HepG2 (cell line): ENCODE data around the gene FOLR1. TPM values are rescaled to one million over a fixed set of nuclear protein-coding genes. Genes with fewer than 3 reads are reported as not detected.

Experiments used
- E2F5 ChIP-seq: sonication (generic); formaldehyde crosslinking; conservative IDR thresholded peaks from 2 replicates; pipeline ENCODE4 v1.4.0; 2020; ENCODE audit warnings: missing genetic modification reagents
- HNF1A ChIP-seq, 2 experiments: sonication (generic) in 1 of 2; formaldehyde crosslinking in 1 of 2; IDR thresholded peaks; 2 replicates each; pipeline versions ENCODE4 v1.4.0 to v1.6.1; 2016 to 2020; ENCODE audit warnings: borderline replicate concordance in 1 of 2, low read depth in 1 of 2, mild to moderate bottlenecking in 1 of 2, missing genetic modification reagents in 1 of 2
- HOXD1 ChIP-seq: sonication (generic); formaldehyde crosslinking; IDR thresholded peaks from 2 replicates; pipeline ENCODE4 v1.5.0; 2020; ENCODE audit warnings: missing genetic modification reagents
- NCOR1 ChIP-seq: fragments of 200-600 bp; sonication (generic); IDR thresholded peaks from 2 replicates; pipeline ENCODE4 v1.7.0; 2017; ENCODE audit warnings: antibody characterized with exemption, low read length, borderline replicate concordance
- NFKB2 ChIP-seq: sonication (generic); formaldehyde crosslinking; IDR thresholded peaks from 2 replicates; pipeline ENCODE4 v1.4.0; 2020; ENCODE audit warnings: missing genetic modification reagents, borderline replicate concordance
- POLR2AphosphoS2 ChIP-seq: IDR thresholded peaks from 2 replicates; pipeline ENCODE4 v1.6.1; 2011; ENCODE audit warnings: low read depth, low read length, improper control_type of control experiment
- SKI ChIP-seq: fragments of 450-650 bp; IDR thresholded peaks from one replicate; pipeline ENCODE4 v1.6.1; 2018; ENCODE audit warnings: mild to moderate bottlenecking; ENCODE audit not compliant: partially characterized antibody
- ZEB1 ChIP-seq: IDR thresholded peaks from 2 replicates; pipeline ENCODE4 v1.6.1; 2012; ENCODE audit warnings: mild to moderate bottlenecking, low read depth, inconsistent platforms; ENCODE audit not compliant: insufficient replicate concordance
- ZNF256 ChIP-seq: sonication (generic); formaldehyde crosslinking; conservative IDR thresholded peaks from 2 replicates; pipeline ENCODE4 v1.4.0; 2020; ENCODE audit warnings: missing genetic modification reagents
- ZNF850 ChIP-seq: sonication (generic); formaldehyde crosslinking; conservative IDR thresholded peaks from 2 replicates; pipeline ENCODE4 v1.9.0; 2021; ENCODE audit warnings: mild to moderate bottlenecking, missing genetic modification reagents
- ZSCAN25 ChIP-seq: sonication (generic); formaldehyde crosslinking; IDR thresholded peaks from 2 replicates; pipeline ENCODE4 v1.8.0; 2022; ENCODE audit warnings: mild to moderate bottlenecking, missing genetic modification reagents
- polyA plus RNA-seq, 8 experiments: library from polyadenylated mRNA; depleted of rRNA in 3 of 8; stranded (reverse) in 7 of 8; unstranded in 1 of 8; fragments of >200 nt; fragmentation: Illumina TruSeq in 4 of 8; extraction: Trizol in 4 of 8; gene quantifications; 2 replicates each; pipeline versions ENCODE4 v1.2.1 to v1.2.3, GENCODE V29; 2011 to 2016; ENCODE audit warnings: low read depth in 4 of 8, missing spikeins in 1 of 8, mixed read lengths in 1 of 8; ENCODE audit not compliant: insufficient read depth in 1 of 8
- total RNA-seq, 5 experiments: library from RNA; depleted of rRNA; stranded (reverse); fragments of >200 nt; fragmentation: Illumina TruSeq; extraction: Trizol; gene quantifications; 2 replicates each; pipeline ENCODE4 v1.2.3, GENCODE V29; 2016; ENCODE audit warnings: low read depth in 1 of 5
- TF ChIP-seq, protein P1 (sequence below): sonication (generic); formaldehyde crosslinking; IDR thresholded peaks from 2 replicates; pipeline ENCODE4 v1.4.0; 2020; ENCODE audit warnings: missing genetic modification reagents
- TF ChIP-seq, protein P2 (sequence below): sonication (generic); formaldehyde crosslinking; IDR thresholded peaks from 2 replicates; pipeline ENCODE4 v1.5.0; 2020; ENCODE audit warnings: mild to moderate bottlenecking, missing genetic modification reagents, moderate library complexity
- TF ChIP-seq, protein P3 (sequence below): sonication (generic); formaldehyde crosslinking; IDR thresholded peaks from 2 replicates; pipeline ENCODE4 v1.4.0; 2020; ENCODE audit warnings: missing genetic modification reagents
- TF ChIP-seq, protein P4 (sequence below): sonication (generic); formaldehyde crosslinking; IDR thresholded peaks from 2 replicates; pipeline ENCODE4 v1.8.0; 2022; ENCODE audit warnings: missing genetic modification reagents, low read depth, mild to moderate bottlenecking, borderline replicate concordance
- TF ChIP-seq, protein P5 (sequence below): IDR thresholded peaks from 2 replicates; pipeline ENCODE4 v1.6.1; 2012; ENCODE audit warnings: inconsistent platforms

Gene FOLR1
- total and polyA plus RNA-seq, 2 of the 13 experiments (the other 11 are each of a cell fraction or from before 2014, with no cell fraction given): 0.20 TPM; not detected in 1

GRCh38 chr11:72222907-72223614, 31.1 kb downstream of the FOLR1 start (continued):
- TF ChIP-seq HNF1A (IDR thresholded peaks at IDR 0.05; ENCODE audit: low read depth) (no peak), HNF1A (CRISPR knock-in tag; IDR thresholded peaks at IDR 0.05; ENCODE audit: borderline replicate concordance) (no peak), HOXD1 (CRISPR knock-in tag) (no peak), POLR2AphosphoS2 (no peak), NCOR1 (peak; percentile 56; the same call in 1 of the 2 replicates), ZSCAN25 (CRISPR knock-in tag) (no peak), NFKB2 (CRISPR knock-in tag) (peak; percentile 27; the same call in 1 of the 2 replicates), ZEB1 (no peak), ZNF850 (CRISPR knock-in tag) (no peak), ZNF256 (CRISPR knock-in tag) (no peak), SKI (no peak), E2F5 (CRISPR knock-in tag) (no peak)
- TF ChIP-seq, protein P1, sequence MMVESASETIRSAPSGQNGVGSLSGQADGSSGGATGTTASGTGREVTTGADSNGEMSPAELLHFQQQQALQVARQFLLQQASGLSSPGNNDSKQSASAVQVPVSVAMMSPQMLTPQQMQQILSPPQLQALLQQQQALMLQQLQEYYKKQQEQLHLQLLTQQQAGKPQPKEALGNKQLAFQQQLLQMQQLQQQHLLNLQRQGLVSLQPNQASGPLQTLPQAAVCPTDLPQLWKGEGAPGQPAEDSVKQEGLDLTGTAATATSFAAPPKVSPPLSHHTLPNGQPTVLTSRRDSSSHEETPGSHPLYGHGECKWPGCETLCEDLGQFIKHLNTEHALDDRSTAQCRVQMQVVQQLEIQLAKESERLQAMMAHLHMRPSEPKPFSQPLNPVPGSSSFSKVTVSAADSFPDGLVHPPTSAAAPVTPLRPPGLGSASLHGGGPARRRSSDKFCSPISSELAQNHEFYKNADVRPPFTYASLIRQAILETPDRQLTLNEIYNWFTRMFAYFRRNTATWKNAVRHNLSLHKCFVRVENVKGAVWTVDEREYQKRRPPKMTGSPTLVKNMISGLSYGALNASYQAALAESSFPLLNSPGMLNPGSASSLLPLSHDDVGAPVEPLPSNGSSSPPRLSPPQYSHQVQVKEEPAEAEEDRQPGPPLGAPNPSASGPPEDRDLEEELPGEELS (CRISPR knock-in tag): no peak
- TF ChIP-seq, protein P2, sequence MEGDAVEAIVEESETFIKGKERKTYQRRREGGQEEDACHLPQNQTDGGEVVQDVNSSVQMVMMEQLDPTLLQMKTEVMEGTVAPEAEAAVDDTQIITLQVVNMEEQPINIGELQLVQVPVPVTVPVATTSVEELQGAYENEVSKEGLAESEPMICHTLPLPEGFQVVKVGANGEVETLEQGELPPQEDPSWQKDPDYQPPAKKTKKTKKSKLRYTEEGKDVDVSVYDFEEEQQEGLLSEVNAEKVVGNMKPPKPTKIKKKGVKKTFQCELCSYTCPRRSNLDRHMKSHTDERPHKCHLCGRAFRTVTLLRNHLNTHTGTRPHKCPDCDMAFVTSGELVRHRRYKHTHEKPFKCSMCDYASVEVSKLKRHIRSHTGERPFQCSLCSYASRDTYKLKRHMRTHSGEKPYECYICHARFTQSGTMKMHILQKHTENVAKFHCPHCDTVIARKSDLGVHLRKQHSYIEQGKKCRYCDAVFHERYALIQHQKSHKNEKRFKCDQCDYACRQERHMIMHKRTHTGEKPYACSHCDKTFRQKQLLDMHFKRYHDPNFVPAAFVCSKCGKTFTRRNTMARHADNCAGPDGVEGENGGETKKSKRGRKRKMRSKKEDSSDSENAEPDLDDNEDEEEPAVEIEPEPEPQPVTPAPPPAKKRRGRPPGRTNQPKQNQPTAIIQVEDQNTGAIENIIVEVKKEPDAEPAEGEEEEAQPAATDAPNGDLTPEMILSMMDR (CRISPR knock-in tag): peak; percentile 20; the same call in 1 of the 2 replicates
- TF ChIP-seq, protein P3, sequence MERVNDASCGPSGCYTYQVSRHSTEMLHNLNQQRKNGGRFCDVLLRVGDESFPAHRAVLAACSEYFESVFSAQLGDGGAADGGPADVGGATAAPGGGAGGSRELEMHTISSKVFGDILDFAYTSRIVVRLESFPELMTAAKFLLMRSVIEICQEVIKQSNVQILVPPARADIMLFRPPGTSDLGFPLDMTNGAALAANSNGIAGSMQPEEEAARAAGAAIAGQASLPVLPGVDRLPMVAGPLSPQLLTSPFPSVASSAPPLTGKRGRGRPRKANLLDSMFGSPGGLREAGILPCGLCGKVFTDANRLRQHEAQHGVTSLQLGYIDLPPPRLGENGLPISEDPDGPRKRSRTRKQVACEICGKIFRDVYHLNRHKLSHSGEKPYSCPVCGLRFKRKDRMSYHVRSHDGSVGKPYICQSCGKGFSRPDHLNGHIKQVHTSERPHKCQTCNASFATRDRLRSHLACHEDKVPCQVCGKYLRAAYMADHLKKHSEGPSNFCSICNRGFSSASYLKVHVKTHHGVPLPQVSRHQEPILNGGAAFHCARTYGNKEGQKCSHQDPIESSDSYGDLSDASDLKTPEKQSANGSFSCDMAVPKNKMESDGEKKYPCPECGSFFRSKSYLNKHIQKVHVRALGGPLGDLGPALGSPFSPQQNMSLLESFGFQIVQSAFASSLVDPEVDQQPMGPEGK (CRISPR knock-in tag): peak; percentile 79
- TF ChIP-seq, protein P4, sequence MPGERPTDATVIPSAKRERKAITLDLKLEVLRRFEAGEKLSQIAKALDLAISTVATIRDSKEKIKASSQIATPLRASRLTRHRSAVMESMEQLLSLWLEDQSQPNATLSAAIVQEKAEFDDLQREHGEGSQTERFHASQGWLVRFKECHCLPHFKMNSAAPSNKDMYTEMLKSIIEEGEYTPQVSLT: no peak
- TF ChIP-seq, protein P5, sequence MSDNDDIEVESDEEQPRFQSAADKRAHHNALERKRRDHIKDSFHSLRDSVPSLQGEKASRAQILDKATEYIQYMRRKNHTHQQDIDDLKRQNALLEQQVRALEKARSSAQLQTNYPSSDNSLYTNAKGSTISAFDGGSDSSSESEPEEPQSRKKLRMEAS: peak; percentile 50
